CD4-positive, alpha-beta T cell treated with Interleukin-17A for 1 hour (primary cell): ENCODE data around the gene TFEB.

Experiments
- DNase-seq: peaks from one replicate; pipeline ENCODE4 v3.0.0-alpha.2; 2020

Gene TFEB

DNA sequence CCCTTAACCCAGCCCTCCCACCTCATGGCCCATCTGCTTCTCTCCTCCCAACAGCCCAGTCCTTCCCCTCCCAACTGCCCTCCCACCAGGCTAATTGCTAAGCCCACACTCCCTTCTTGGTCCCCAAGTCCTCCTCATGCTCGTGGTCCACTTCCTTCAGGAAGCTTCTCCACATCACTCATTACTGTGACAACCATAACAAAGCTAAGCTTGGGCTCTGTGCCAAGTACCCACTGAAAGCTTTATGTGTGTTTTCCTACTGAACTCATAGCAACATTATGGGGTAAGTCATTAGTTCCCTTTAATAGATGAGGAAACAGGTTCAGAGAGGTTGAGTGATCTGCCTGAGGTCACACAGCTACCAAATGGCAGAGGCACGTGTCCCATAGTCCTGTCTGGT is 28.1 kb upstream of the TFEB start:
- no peak for DNase-seq

DNA sequence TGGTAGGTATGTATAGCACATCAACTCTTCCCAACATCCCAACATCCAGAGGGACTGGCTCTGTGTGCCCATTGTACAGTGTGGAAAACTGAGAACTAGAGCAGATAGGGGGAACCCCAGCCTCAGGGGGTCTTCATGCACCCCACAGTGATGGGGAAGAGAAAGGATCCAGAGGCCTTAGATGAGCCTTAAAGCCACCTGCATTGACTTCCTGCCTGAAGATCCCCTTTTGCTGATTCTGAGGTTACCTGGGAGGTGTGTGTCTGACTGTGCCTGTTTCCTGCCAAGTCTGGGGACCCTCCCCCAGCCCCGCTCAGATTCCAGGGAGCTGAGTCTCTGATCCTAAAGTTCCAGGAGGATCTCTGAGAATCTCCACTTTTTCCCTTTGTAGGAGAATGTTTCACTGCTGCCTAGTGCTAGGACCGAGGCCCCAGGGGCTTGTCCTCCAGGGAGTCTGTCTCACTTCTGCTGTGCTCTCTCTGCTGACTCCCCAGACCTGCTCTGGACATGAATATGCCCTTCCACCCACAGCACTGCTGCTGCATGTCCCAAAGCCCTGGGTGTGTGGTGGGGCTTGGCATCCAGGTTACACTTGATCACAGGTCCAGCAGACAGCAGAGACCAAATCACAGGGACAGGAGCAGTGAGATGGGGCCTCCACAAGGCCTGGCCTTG is 24.6 kb upstream of the TFEB start:
- DNase-seq, result no peak

DNA sequence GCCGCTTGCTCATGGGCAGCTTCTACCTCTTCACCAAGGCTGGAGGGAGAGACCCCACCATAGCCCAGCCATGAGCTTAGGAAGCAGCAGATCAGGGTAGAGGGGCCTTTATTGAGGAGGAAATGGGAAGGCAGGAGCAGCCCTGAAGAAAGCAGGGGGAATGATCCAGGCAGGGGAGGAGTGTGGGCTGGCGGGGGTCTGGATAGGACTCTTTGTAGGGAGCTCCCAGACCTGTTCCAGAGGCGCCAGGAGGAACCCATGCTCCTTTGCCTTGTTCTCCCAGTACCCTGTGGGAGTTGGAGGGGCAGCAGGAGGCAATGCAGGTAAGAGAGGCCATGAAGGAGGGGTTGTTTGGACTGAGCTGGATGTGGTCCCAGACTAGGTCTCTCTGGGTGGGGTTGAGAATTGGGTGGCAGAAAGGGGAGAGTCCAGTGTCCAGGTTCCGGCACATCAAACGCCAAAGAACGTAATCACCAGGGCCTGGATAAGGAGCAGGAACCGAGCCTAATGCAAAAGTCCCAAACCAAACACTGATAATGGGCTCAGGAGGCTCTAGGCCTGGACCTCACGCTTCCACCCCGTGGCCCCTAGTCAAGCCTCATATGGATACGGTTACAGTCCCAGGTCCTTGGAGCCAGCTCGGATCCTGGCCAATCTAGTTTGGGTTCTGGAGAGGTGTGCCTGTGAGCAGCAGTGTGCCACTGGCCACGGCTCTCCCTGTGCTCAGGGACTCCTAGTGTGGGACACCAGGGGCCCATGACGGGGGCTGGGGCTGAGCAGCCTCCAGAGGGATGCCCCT is 23.9 kb upstream of the TFEB start:
- no peak for DNase-seq

GRCh38 chr6:41758641-41759035 is 23.2 kb upstream of the TFEB start:
- DNase-seq, result no peak

DNA sequence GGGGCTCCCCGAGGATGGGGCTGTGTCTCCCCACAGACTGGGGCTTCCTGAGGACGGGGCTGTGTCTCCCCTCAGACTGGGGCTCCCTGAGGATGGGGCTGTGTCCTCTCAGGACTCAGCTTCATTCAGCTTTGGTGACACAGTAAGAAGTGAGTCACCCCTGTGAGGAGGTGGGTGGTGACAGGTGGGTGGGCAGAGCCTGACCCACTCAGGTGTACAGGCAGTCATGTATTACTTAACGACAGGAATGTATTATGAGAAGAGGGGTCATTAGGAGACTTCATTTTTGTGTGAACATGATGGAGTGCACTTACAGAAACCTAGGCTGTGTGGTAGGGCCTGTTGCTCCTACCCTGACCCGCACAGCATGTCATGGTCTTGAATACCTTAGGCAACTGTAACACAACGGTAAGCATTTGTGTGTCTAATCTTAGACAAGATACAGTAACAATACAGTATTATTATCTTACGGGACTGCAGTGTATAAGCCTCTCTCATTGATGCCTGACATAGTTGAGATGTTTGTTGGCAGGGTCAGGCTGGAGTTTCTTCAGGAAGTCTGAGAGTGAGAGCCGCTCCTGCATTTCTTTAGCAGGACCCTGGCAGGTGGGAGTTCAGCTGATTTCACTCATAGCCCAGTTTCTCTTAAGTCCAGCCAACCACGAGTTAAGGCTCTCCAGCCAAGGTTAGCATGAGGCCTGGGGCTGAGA is 22.7 kb upstream of the TFEB start:
- DNase-seq, result no peak

GRCh38 chr6:41757271-41757670 is 21.9 kb upstream of the TFEB start:
- no peak for DNase-seq

- no peak for DNase-seq
Observed at GRCh38 chr6:41756354-41756753, 20.9 kb upstream of the TFEB start.

- no peak for DNase-seq
Observed at GRCh38 chr6:41755895-41756294, 20.5 kb upstream of the TFEB start.

- no peak for DNase-seq
Observed at GRCh38 chr6:41750374-41750773, 15.0 kb upstream of the TFEB start.

GRCh38 chr6:41748542-41748941 is 13.1 kb upstream of the TFEB start:
- DNase-seq, result no peak

GRCh38 chr6:41748102-41748477 is 12.7 kb upstream of the TFEB start:
- DNase-seq, result no peak

GRCh38 chr6:41747256-41748101 is 12.1 kb upstream of the TFEB start, which contains the start of gene PGC:
TSS of gene PGC (minus strand) at chr6:41747397. CDS start at chr6:41747334, 63 bp downstream.
- DNase-seq, result no peak

- DNase-seq, result no peak
Observed at GRCh38 chr6:41746107-41746506, 10.7 kb upstream of the TFEB start.

DNA sequence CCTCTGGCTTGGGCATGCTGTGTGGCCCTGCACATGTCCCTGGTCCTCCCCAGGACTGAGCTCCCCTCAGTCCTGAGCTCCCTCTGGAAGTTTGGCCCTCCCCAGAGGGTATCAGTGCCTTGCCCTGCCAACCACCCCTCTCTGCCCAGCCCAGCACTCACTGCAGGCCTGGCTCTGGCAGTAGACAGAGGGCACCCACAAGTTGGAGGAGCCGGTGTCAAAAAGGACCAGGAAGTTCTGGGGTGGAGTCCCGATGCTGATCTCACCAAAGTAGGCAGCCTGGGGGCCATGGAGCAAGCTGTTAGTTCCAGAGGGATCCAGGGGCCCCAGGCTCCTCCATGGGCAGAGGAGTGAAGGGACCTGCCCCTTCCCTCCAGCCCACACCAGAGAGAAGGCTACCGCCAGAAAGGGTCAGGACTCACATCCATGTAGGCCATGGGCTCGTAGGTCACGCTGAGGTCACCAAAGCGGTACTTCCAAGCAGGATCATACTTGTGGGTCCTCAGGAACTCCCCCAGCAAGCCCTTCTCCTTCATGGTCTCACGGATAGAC is 8.9 kb upstream of the TFEB start:
- DNase-seq, result no peak

- DNase-seq, result no peak
Observed at GRCh38 chr6:41743406-41744235, 8.2 kb upstream of the TFEB start.

DNA sequence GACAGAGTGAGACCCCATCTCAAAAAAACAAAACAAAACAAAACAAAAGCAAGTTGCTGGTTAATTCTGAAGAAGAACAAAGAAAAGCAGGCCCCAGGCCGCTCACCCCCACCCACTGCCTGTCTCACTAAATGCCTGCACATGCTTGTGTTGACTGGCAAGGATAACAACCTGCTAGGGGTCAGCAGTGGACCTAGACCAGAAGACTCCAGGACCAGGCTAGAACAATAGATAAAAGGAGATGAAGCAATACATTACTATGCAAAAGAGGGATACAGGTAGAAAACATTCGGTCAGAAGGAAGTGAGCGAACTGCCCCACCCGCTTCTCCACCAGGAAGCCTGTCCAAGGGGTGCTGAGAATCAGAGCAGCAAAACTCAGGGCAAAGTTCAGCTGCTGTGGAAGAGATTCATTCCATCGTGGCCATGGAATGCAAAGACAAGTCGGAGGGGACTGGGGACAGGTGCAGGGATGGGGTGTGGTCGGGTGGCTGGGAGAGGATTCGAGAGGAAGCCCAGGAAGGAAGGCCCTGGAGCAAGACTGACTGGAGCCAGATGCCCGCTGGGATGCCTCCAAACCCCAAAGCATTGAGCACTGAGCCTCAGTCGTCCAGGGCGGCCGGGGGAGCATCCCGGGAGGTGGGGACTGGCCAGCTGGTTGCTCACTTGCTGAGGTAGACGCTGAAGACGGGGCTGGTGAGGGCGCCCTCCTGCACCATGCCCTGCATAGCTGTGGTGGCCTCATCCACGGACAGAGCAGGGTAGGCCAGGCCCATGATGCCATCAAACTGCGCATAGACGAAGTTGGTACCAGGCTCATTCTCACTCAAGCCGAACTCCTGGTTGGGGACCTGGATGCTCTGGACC is 6.5 kb upstream of the TFEB start:
- no peak for DNase-seq

- no peak for DNase-seq
Observed at GRCh38 chr6:41740366-41741162, 5.2 kb upstream of the TFEB start.

DNA sequence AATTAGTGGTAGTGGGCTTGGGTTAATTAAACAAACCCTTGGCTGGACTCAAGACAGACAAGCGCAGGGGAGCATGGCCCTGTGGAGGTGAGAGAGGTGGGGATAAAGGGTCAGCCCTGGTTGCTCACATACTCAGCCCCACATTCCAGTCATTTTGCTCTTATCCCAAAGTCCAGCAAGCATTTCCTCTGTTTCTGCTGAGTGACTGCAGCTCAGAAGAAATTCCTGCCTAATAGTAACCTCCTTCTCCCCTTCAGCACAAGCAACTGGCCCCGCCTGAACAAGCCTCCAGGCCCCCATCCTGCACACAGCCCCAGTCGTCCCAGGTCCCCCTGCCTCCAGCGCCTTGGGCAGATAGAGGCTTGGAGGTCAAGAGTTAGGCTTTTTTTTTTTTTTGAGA is 3.6 kb upstream of the TFEB start:
- no peak for DNase-seq

DNA sequence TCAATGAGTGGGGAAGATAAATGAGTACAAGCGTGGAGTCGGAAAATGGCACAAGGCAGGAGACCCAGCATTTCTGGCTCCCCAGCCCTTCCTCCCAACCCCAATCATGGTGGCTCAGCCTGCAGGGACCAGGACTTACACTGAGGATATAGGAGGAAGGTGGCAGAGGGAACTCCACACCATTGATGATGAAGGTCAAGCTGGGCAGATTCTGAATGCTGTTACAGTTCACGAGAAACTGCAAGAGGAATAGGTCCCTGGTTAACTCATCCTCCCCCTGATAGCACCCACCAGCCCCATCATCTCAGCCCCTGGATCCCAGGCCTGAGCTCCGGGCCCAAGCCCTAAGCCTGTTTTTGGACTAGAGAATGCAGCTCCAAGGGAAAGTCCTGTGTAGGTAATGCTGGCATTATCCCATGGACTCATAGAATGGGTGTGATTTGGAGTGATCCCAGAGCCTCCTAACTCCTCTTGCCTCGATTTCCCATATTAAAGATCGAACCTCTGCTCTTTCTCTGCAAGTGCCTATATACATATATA is 2.3 kb upstream of the TFEB start:
- no peak for DNase-seq
